Mesenchymal stem cell (in vitro differentiated cells and primary cell): ENCODE measurements around the gene TSPEAR.

Experiments
- DNase-seq: peaks from one replicate; pipeline ENCODE4 v3.0.0-alpha.2; 2013
- H2AFZ ChIP-seq: one replicate; pipeline ENCODE4 v1.6.1; 2013; ENCODE audit warnings: low read depth, mild to moderate bottlenecking, control low read depth, inconsistent platforms, low read length, moderate library complexity
- H2AK5ac ChIP-seq: 2 replicates; pipeline ENCODE4 v1.6.1; 2013; ENCODE audit warnings: low read length, moderate library complexity, mild to moderate bottlenecking, inconsistent platforms; ENCODE audit not compliant: severe bottlenecking
- H2BK120ac ChIP-seq: one replicate; pipeline ENCODE4 v1.6.1; 2013; ENCODE audit warnings: low read depth, mild to moderate bottlenecking, inconsistent platforms, low read length, moderate library complexity
- H2BK12ac ChIP-seq, 2 experiments: one replicate each; pipeline ENCODE4 v1.6.1; 2013; ENCODE audit warnings: inconsistent platforms in 2 of 2, low read length in 2 of 2, mild to moderate bottlenecking in 2 of 2, moderate library complexity in 2 of 2, control low read depth in 1 of 2
- H2BK15ac ChIP-seq: one replicate; pipeline ENCODE4 v1.6.1; 2013; ENCODE audit warnings: mild to moderate bottlenecking, low read depth, inconsistent platforms; ENCODE audit not compliant: poor library complexity, severe bottlenecking
- H2BK5ac ChIP-seq: 2 replicates; pipeline ENCODE4 v1.6.1; 2013; ENCODE audit warnings: low read depth, mild to moderate bottlenecking, low read length, control low read depth, inconsistent platforms; ENCODE audit not compliant: poor library complexity, severe bottlenecking
- H3K14ac ChIP-seq, 2 experiments: one replicate each; pipeline ENCODE4 v1.6.1; 2013; ENCODE audit warnings: inconsistent platforms in 2 of 2, low read length in 2 of 2, control low read depth in 1 of 2, mild to moderate bottlenecking in 1 of 2, moderate library complexity in 1 of 2
- H3K18ac ChIP-seq, 2 experiments: one replicate each; pipeline ENCODE4 v1.6.1; 2013; ENCODE audit warnings: inconsistent platforms in 2 of 2, low read length in 2 of 2, control low read depth in 1 of 2, low read depth in 1 of 2, mild to moderate bottlenecking in 1 of 2
- H3K23ac ChIP-seq, 2 experiments: one replicate each; pipeline ENCODE4 v1.6.1; 2013; ENCODE audit warnings: inconsistent platforms in 2 of 2, low read length in 2 of 2, mild to moderate bottlenecking in 2 of 2, moderate library complexity in 2 of 2, control low read depth in 1 of 2
- H3K27ac ChIP-seq: 2 replicates; pipeline ENCODE4 v1.5.1; 2013; ENCODE audit warnings: mild to moderate bottlenecking, moderate library complexity, low read length, control low read depth, inconsistent platforms; ENCODE audit not compliant: poor library complexity, severe bottlenecking
- H3K27me3 ChIP-seq, 2 experiments: 2 replicates each; pipeline versions ENCODE4 v1.6.1 to v1.7.0; 2013; ENCODE audit warnings: low read length in 2 of 2, mild to moderate bottlenecking in 2 of 2, moderate library complexity in 2 of 2, control low read depth in 1 of 2, inconsistent platforms in 1 of 2; ENCODE audit not compliant: control insufficient read depth in 1 of 2, insufficient read depth in 1 of 2
- H3K36me3 ChIP-seq, 2 experiments: 2 replicates each; pipeline versions ENCODE4 v1.6.1 to v1.7.0; 2013; ENCODE audit warnings: low read length in 2 of 2, control low read depth in 1 of 2, inconsistent platforms in 1 of 2, low read depth in 1 of 2, mild to moderate bottlenecking in 1 of 2; ENCODE audit not compliant: insufficient read depth in 2 of 2, control insufficient read depth in 1 of 2
- H3K4ac ChIP-seq, 2 experiments: one replicate each; pipeline ENCODE4 v1.6.1; 2013; ENCODE audit warnings: inconsistent platforms in 2 of 2, low read length in 2 of 2, mild to moderate bottlenecking in 2 of 2, moderate library complexity in 2 of 2, control low read depth in 1 of 2, low read depth in 1 of 2
- H3K4me1 ChIP-seq: 2 replicates; pipeline ENCODE4 v1.6.1; 2013; ENCODE audit warnings: low read depth, low read length, control low read depth; ENCODE audit not compliant: control insufficient read depth, insufficient read depth
- H3K4me2 ChIP-seq: 2 replicates; pipeline ENCODE4 v1.6.1; 2013; ENCODE audit warnings: low read length, mild to moderate bottlenecking, inconsistent platforms; ENCODE audit not compliant: poor library complexity, severe bottlenecking
- H3K4me3 ChIP-seq, 2 experiments: 2 replicates each; pipeline versions ENCODE4 v1.5.1 to v1.7.0; 2013; ENCODE audit warnings: low read length in 2 of 2, mild to moderate bottlenecking in 2 of 2, control low read depth in 1 of 2, low read depth in 1 of 2; ENCODE audit not compliant: insufficient read depth in 1 of 2
- H3K79me1 ChIP-seq: replicated peaks from 2 replicates; pipeline ENCODE4 v1.6.1; 2013; ENCODE audit warnings: mild to moderate bottlenecking, control low read depth, low read length, inconsistent platforms; ENCODE audit not compliant: poor library complexity, severe bottlenecking
- H3K9ac ChIP-seq: 2 replicates; pipeline ENCODE4 v1.7.0; 2013; ENCODE audit warnings: mild to moderate bottlenecking, low read length, moderate library complexity
- H3K9me3 ChIP-seq: 2 replicates; pipeline ENCODE4 v1.7.0; 2013; ENCODE audit warnings: mild to moderate bottlenecking, low read length; ENCODE audit not compliant: control insufficient read depth
- H4K8ac ChIP-seq: one replicate; pipeline ENCODE4 v1.6.1; 2013; ENCODE audit warnings: inconsistent platforms, mild to moderate bottlenecking, low read length, moderate library complexity
- H4K91ac ChIP-seq: one replicate; pipeline ENCODE4 v1.6.1; 2013; ENCODE audit warnings: mild to moderate bottlenecking, low read length, inconsistent platforms
- whole genome bisulfite sequencing: methylation state at CpG from one replicate; pipeline ENCODE4 v1.1.7; 2013; ENCODE audit warnings: mixed read lengths; 5-methylcytosine and 5-hydroxymethylcytosine counted together

The TSPEAR gene

GRCh38 chr21:44695184-44695583, 16.2 kb downstream of the TSPEAR start:
- no peak overlapping the region for H2BK120ac ChIP-seq
- H3K14ac ChIP-seq = no peak overlapping the region
- H3K4me3 ChIP-seq = no peak overlapping the region
- no peaks in the 10 kb centered on the region for H3K36me3 ChIP-seq
- H4K8ac ChIP-seq = no peak overlapping the region
- 58% methylated on average over 7 of the region's 8 CpGs for WGBS
- H3K18ac ChIP-seq = no peak overlapping the region
- H2AFZ ChIP-seq = no peak overlapping the region
- no peak overlapping the region for H3K23ac ChIP-seq
- H2BK12ac ChIP-seq = no peak overlapping the region
- no peak overlapping the region for H3K27ac ChIP-seq
- peaks cover 22% of the 10 kb centered on the region for H3K9me3 ChIP-seq
- peaks cover 38 to 51% of the 10 kb centered on the region in 2 experiments for H3K27me3 ChIP-seq
- H2AK5ac ChIP-seq = no peak overlapping the region
- H3K9ac ChIP-seq = no peak overlapping the region
- no peak overlapping the region for H3K4me2 ChIP-seq
- no peak overlapping the region for H2BK15ac ChIP-seq
- no peak for DNase-seq
- H3K4me1 ChIP-seq = peaks cover 12% of the 10 kb centered on the region
- H3K79me1 ChIP-seq = no peaks in the 10 kb centered on the region
- H2BK5ac ChIP-seq = no peak overlapping the region
- H3K4ac ChIP-seq = no peak overlapping the region
- no peak overlapping the region for H4K91ac ChIP-seq

- Histone ChIP-seq H4K91ac (no peak overlapping the region), H3K14ac (no peak overlapping the region), H3K9me3 (peaks cover 22% of the 10 kb centered on the region), H3K18ac (no peak overlapping the region), H3K27ac (no peak overlapping the region), H3K4me3 (no peak overlapping the region), H3K4me2 (no peak overlapping the region), H3K27me3 (peaks cover 34 to 47% of the 10 kb centered on the region in 2 experiments), H2AK5ac (no peak overlapping the region), H2AFZ (no peak overlapping the region), H3K4ac (no peak overlapping the region), H3K4me1 (peaks cover 12% of the 10 kb centered on the region), H3K79me1 (no peaks in the 10 kb centered on the region), H2BK120ac (no peak overlapping the region), H2BK12ac (no peak overlapping the region), H3K23ac (no peak overlapping the region), H2BK5ac (no peak overlapping the region), H3K36me3 (no peaks in the 10 kb centered on the region), H3K9ac (no peak overlapping the region), H4K8ac (no peak overlapping the region), H2BK15ac (no peak overlapping the region)
- no peak for DNase-seq
- 68% methylated on average over 11 of the region's 11 CpGs for WGBS
These were observed 16.6 kb downstream of the TSPEAR start for GRCh38 chr21:44694776-44695175.

GRCh38 chr21:44692798-44693512, 18.4 kb downstream of the TSPEAR start:
- Histone ChIP-seq H2BK12ac (no peak overlapping the region), H3K79me1 (no peaks in the 10 kb centered on the region), H3K4me3 (no peak overlapping the region), H4K91ac (no peak overlapping the region), H4K8ac (no peak overlapping the region), H3K23ac (no peak overlapping the region), H3K9me3 (peaks cover 22% of the 10 kb centered on the region), H3K4me2 (no peak overlapping the region), H3K14ac (no peak overlapping the region), H3K27me3 (peaks cover 23 to 37% of the 10 kb centered on the region in 2 experiments), H2BK5ac (no peak overlapping the region), H3K27ac (no peak overlapping the region), H3K4ac (no peak overlapping the region), H2AK5ac (no peak overlapping the region), H3K9ac (no peak overlapping the region), H3K36me3 (no peaks in the 10 kb centered on the region), H2BK15ac (no peak overlapping the region), H2AFZ (no peak overlapping the region), H2BK120ac (no peak overlapping the region), H3K18ac (no peak overlapping the region), H3K4me1 (peaks cover 6% of the 10 kb centered on the region)
- no CpG with 5 or more reads among the region's 2 CpGs for WGBS
- no peak for DNase-seq

- DNase-seq = no peak
These were observed 19.7 kb downstream of the TSPEAR start for GRCh38 chr21:44691686-44692085.

More at GRCh38 chr21:44691686-44692085, 19.7 kb downstream of the TSPEAR start:
- H3K4me1 ChIP-seq = no peaks in the 10 kb centered on the region
- H2AK5ac ChIP-seq = no peak overlapping the region
- H4K8ac ChIP-seq = no peak overlapping the region
- H3K27me3 ChIP-seq = peaks cover 24 to 40% of the 10 kb centered on the region in 2 experiments
- H2AFZ ChIP-seq = no peak overlapping the region
- no peaks in the 10 kb centered on the region for H3K79me1 ChIP-seq
- H2BK5ac ChIP-seq = no peak overlapping the region
- H3K4me2 ChIP-seq = no peak overlapping the region
- no peak overlapping the region for H3K18ac ChIP-seq
- no peak overlapping the region for H3K14ac ChIP-seq
- no peaks in the 10 kb centered on the region for H3K36me3 ChIP-seq
- H3K4ac ChIP-seq = no peak overlapping the region
- no peak overlapping the region for H3K4me3 ChIP-seq
- no peak overlapping the region for H2BK15ac ChIP-seq
- no peak overlapping the region for H2BK120ac ChIP-seq
- H3K9me3 ChIP-seq = peaks cover 22% of the 10 kb centered on the region
- no peak overlapping the region for H4K91ac ChIP-seq
- no peak overlapping the region for H2BK12ac ChIP-seq
- no peak overlapping the region for H3K23ac ChIP-seq
- WGBS = 63% methylated on average over 2 of the region's 2 CpGs
- no peak overlapping the region for H3K27ac ChIP-seq
- no peak overlapping the region for H3K9ac ChIP-seq
